HCT116 (cell line): ENCODE results near the gene USP24.

Experiments
- EGR1 ChIP-seq: IDR thresholded peaks from 2 replicates; pipeline ENCODE4 v1.6.1; 2012; ENCODE audit warnings: low read depth
- POLR2A ChIP-seq: IDR thresholded peaks from 2 replicates; pipeline ENCODE4 v1.7.0; 2011; ENCODE audit warnings: borderline replicate concordance; ENCODE audit not compliant: insufficient read depth, insufficient read length; ENCODE audit errors: extremely low read depth
- RAD21 ChIP-seq: IDR thresholded peaks from 2 replicates; pipeline ENCODE4 v1.6.1; 2012; ENCODE audit warnings: low read depth, mild to moderate bottlenecking
- SIN3A ChIP-seq: IDR thresholded peaks from 2 replicates; pipeline ENCODE4 v1.6.1; 2012; ENCODE audit warnings: low read depth
- TCF7L2 ChIP-seq: IDR thresholded peaks from 2 replicates; pipeline ENCODE4 v1.7.0; 2011; ENCODE audit warnings: borderline replicate concordance, inconsistent platforms; ENCODE audit not compliant: insufficient read depth, insufficient read length; ENCODE audit errors: extremely low read depth
- YY1 ChIP-seq: IDR thresholded peaks from 2 replicates; pipeline ENCODE4 v1.6.1; 2011; ENCODE audit warnings: low read length, low read depth, moderate library complexity, mild to moderate bottlenecking; ENCODE audit not compliant: insufficient replicate concordance; ENCODE audit errors: extremely low read depth
- TF ChIP-seq, protein P1 (sequence below), 3 experiments: fragments of 200-600 bp in 1 of 3; sonication (generic) in 1 of 3; IDR thresholded peaks in 2 of 3; conservative IDR thresholded peaks in 1 of 3; 2 replicates each; pipeline ENCODE4 v1.5.1; 2012 to 2017; ENCODE audit warnings: low read depth in 2 of 3, low read length in 2 of 3, antibody characterized with exemption in 1 of 3, borderline replicate concordance in 1 of 3, control low read depth in 1 of 3, mild to moderate bottlenecking in 1 of 3, mixed read lengths in 1 of 3, mixed run types in 1 of 3, moderate library complexity in 1 of 3; ENCODE audit not compliant: insufficient read depth in 1 of 3
- TF ChIP-seq, protein P2 (sequence below): IDR thresholded peaks from 2 replicates; pipeline ENCODE4 v1.6.1; 2012; ENCODE audit warnings: low read depth
- TF ChIP-seq, protein P3 (sequence below): IDR thresholded peaks from 2 replicates; pipeline ENCODE4 v1.6.1; 2011; ENCODE audit warnings: mild to moderate bottlenecking, low read length, moderate library complexity; ENCODE audit not compliant: insufficient replicate concordance; ENCODE audit errors: extremely low read depth

DNA sequence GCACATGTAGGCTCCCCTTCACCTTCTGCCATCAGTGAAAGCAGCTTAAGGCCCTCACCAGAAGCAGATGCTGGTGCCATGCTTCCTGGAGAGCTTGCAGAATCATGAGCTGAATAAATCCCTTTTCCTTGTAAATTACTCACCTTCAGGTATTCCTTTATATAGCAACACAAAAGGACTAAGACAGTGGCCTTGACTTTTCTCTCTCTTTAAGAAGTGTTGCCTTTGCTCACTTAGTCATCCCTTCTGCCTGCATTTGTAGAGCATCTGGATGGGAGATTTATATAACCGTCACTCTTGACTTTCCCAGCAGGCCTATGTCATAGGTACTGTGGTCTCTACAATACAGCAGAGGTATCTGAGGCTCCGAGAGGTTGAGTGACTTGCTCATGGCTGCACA is 172.2 kb downstream of the USP24 start:
- TF ChIP-seq, protein P1, sequence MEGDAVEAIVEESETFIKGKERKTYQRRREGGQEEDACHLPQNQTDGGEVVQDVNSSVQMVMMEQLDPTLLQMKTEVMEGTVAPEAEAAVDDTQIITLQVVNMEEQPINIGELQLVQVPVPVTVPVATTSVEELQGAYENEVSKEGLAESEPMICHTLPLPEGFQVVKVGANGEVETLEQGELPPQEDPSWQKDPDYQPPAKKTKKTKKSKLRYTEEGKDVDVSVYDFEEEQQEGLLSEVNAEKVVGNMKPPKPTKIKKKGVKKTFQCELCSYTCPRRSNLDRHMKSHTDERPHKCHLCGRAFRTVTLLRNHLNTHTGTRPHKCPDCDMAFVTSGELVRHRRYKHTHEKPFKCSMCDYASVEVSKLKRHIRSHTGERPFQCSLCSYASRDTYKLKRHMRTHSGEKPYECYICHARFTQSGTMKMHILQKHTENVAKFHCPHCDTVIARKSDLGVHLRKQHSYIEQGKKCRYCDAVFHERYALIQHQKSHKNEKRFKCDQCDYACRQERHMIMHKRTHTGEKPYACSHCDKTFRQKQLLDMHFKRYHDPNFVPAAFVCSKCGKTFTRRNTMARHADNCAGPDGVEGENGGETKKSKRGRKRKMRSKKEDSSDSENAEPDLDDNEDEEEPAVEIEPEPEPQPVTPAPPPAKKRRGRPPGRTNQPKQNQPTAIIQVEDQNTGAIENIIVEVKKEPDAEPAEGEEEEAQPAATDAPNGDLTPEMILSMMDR (IDR thresholded peaks at IDR 0.05 in 2 of 3, conservative IDR thresholded peaks at IDR 0.05 in 1 of 3; ENCODE audit: borderline replicate concordance in 1 of 3, insufficient read depth in 1 of 3, low read depth in 2 of 3, low read length in 2 of 3): no peak
- TF ChIP-seq POLR2A (no peak), SIN3A (no peak), EGR1 (no peak), TCF7L2 (no peak), YY1 (no peak), RAD21 (no peak)
- TF ChIP-seq, protein P2, sequence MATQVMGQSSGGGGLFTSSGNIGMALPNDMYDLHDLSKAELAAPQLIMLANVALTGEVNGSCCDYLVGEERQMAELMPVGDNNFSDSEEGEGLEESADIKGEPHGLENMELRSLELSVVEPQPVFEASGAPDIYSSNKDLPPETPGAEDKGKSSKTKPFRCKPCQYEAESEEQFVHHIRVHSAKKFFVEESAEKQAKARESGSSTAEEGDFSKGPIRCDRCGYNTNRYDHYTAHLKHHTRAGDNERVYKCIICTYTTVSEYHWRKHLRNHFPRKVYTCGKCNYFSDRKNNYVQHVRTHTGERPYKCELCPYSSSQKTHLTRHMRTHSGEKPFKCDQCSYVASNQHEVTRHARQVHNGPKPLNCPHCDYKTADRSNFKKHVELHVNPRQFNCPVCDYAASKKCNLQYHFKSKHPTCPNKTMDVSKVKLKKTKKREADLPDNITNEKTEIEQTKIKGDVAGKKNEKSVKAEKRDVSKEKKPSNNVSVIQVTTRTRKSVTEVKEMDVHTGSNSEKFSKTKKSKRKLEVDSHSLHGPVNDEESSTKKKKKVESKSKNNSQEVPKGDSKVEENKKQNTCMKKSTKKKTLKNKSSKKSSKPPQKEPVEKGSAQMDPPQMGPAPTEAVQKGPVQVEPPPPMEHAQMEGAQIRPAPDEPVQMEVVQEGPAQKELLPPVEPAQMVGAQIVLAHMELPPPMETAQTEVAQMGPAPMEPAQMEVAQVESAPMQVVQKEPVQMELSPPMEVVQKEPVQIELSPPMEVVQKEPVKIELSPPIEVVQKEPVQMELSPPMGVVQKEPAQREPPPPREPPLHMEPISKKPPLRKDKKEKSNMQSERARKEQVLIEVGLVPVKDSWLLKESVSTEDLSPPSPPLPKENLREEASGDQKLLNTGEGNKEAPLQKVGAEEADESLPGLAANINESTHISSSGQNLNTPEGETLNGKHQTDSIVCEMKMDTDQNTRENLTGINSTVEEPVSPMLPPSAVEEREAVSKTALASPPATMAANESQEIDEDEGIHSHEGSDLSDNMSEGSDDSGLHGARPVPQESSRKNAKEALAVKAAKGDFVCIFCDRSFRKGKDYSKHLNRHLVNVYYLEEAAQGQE: no peak
- TF ChIP-seq, protein P3, sequence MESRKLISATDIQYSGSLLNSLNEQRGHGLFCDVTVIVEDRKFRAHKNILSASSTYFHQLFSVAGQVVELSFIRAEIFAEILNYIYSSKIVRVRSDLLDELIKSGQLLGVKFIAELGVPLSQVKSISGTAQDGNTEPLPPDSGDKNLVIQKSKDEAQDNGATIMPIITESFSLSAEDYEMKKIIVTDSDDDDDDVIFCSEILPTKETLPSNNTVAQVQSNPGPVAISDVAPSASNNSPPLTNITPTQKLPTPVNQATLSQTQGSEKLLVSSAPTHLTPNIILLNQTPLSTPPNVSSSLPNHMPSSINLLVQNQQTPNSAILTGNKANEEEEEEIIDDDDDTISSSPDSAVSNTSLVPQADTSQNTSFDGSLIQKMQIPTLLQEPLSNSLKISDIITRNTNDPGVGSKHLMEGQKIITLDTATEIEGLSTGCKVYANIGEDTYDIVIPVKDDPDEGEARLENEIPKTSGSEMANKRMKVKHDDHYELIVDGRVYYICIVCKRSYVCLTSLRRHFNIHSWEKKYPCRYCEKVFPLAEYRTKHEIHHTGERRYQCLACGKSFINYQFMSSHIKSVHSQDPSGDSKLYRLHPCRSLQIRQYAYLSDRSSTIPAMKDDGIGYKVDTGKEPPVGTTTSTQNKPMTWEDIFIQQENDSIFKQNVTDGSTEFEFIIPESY: no peak
